Small intestine (tissue), 4 donors: ENCODE measurements around the gene ZNF18. TPM values are rescaled to one million over a fixed set of nuclear protein-coding genes. Genes with fewer than 3 reads are reported as not detected.

Experiments used
- polyA plus RNA-seq, 4 donors: library from polyadenylated mRNA; stranded (reverse) in 3 of 4; unstranded in 1 of 4; fragments of 200-250 nt in 3 of 4; fragments of 120-200 nt in 1 of 4; gene quantifications; one replicate each; pipeline versions ENCODE4 v1.2.1 to v1.2.3, GENCODE V29; 2013
- donor health status: healthy with polysubstance abuse.
- donor health status: Bipolar disorder and iron deficiency.
- donor health status: healthy.

Gene ZNF18
- polyA plus RNA-seq, 4 donors = 4.5 to 9.6 (median 7.1) TPM

Other genes with a start within 250 kb of the ZNF18 start
- gene MAP2K4, start 23.4 kb upstream of the ZNF18 start, polyA plus RNA-seq = 10 to 100 TPM; 11.6 to 27.7 (median 12.2) TPM